MM.1S (cell line): ENCODE measurements around the gene ZBTB7C.

Experiments used
- DNase-seq: peaks from one replicate; pipeline ENCODE4 v3.0.0-alpha.2; 2015
- H2AFZ ChIP-seq: fragments of 300-600 bp; sonication (generic); 2 replicates; pipeline ENCODE4 v1.6.0; 2016; ENCODE audit warnings: antibody characterized with exemption, low read length
- H3F3A ChIP-seq: fragments of 300-600 bp; sonication (generic); 2 replicates; pipeline ENCODE4 v1.6.1; 2016; ENCODE audit warnings: mild to moderate bottlenecking, antibody characterized with exemption, low read length, moderate library complexity, mixed read lengths; ENCODE audit not compliant: insufficient read depth
- H3K27ac ChIP-seq: fragments of 300-600 bp; sonication (generic); 2 replicates; pipeline ENCODE4 v1.5.1; 2016; ENCODE audit warnings: mild to moderate bottlenecking, low read length
- H3K27me3 ChIP-seq: fragments of 300-600 bp; sonication (generic); replicated peaks from 2 replicates; pipeline ENCODE4 v1.6.0; 2016; ENCODE audit warnings: low read length; ENCODE audit not compliant: insufficient read depth
- H3K36me3 ChIP-seq: fragments of 300-600 bp; sonication (generic); replicated peaks from 2 replicates; pipeline ENCODE4 v1.6.1; 2016; ENCODE audit warnings: mild to moderate bottlenecking, low read length, mixed read lengths; ENCODE audit not compliant: insufficient read depth
- H3K4me1 ChIP-seq: fragments of 300-600 bp; sonication (generic); 2 replicates; pipeline ENCODE4 v1.6.1; 2016; ENCODE audit warnings: low read length, mixed read lengths
- H3K4me2 ChIP-seq: fragments of 300-600 bp; sonication (generic); 2 replicates; pipeline ENCODE4 v1.6.0; 2016; ENCODE audit warnings: low read depth, low read length
- H3K4me3 ChIP-seq: fragments of 300-600 bp; sonication (generic); 2 replicates; pipeline ENCODE4 v1.5.1; 2016; ENCODE audit warnings: low read length, mixed read lengths
- H3K79me2 ChIP-seq: fragments of 300-600 bp; sonication (generic); 2 replicates; pipeline ENCODE4 v1.6.1; 2016; ENCODE audit warnings: mixed run types, low read length, mixed read lengths
- H3K9ac ChIP-seq: fragments of 300-600 bp; sonication (generic); 2 replicates; pipeline ENCODE4 v1.6.1; 2016; ENCODE audit warnings: low read length, mixed read lengths
- H3K9me2 ChIP-seq: fragments of 300-600 bp; sonication (generic); replicated peaks from 2 replicates; pipeline ENCODE4 v1.6.1; 2016; ENCODE audit warnings: mild to moderate bottlenecking, low read length, mixed read lengths; ENCODE audit not compliant: insufficient read depth
- H3K9me3 ChIP-seq: fragments of 300-600 bp; sonication (generic); replicated peaks from 2 replicates; pipeline ENCODE4 v1.6.1; 2016; ENCODE audit warnings: mild to moderate bottlenecking, low read length, mixed read lengths; ENCODE audit not compliant: insufficient read depth
- H4K20me1 ChIP-seq: fragments of 300-600 bp; sonication (generic); 2 replicates; pipeline ENCODE4 v1.6.1; 2016; ENCODE audit warnings: mild to moderate bottlenecking, low read length, moderate library complexity, mixed read lengths; ENCODE audit not compliant: insufficient read depth
- EZH2 ChIP-seq: fragments of 300-600 bp; sonication (generic); optimal IDR thresholded peaks from 2 replicates; pipeline ENCODE3; 2017; ENCODE audit warnings: low read depth, mild to moderate bottlenecking, antibody characterized with exemption, low read length, mixed read lengths
- EZH2phosphoT487 ChIP-seq: fragments of 300-600 bp; sonication (generic); IDR thresholded peaks from 2 replicates; pipeline ENCODE4 v1.6.1; 2018; ENCODE audit warnings: antibody characterized with exemption, low read length
- TF ChIP-seq, protein P1 (sequence below): fragments of 300-600 bp; sonication (generic); IDR thresholded peaks from 2 replicates; pipeline ENCODE4 v1.5.1; 2016; ENCODE audit warnings: antibody characterized with exemption, low read length, mixed read lengths

Gene ZBTB7C

DNA sequence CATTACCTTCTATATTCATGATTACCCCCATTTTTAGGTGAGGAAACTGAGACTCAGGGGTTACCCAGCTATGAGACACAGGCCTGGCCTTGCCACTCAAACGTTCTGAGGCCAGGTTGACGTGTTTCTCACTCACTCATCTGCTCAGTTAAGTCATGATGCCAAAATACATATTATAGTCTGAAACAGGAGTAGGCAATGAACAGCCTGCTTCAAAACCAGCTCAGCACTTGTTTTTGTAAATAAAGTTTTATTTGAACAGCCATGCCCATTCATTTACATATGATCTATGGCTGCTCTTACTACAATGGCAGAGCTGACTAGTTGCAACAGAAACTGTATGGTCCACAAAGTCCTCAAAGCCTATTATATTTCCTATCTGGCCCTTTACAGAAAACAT is 404.6 kb downstream of the ZBTB7C start:
- H3K27ac ChIP-seq = no peak overlapping the region
- H3K4me2 ChIP-seq = no peak overlapping the region
- no peaks in the 10 kb centered on the region for H3K27me3 ChIP-seq
- H3K9me2 ChIP-seq = no peaks in the 10 kb centered on the region
- H3K9ac ChIP-seq = no peak overlapping the region
- TF ChIP-seq, protein P1, sequence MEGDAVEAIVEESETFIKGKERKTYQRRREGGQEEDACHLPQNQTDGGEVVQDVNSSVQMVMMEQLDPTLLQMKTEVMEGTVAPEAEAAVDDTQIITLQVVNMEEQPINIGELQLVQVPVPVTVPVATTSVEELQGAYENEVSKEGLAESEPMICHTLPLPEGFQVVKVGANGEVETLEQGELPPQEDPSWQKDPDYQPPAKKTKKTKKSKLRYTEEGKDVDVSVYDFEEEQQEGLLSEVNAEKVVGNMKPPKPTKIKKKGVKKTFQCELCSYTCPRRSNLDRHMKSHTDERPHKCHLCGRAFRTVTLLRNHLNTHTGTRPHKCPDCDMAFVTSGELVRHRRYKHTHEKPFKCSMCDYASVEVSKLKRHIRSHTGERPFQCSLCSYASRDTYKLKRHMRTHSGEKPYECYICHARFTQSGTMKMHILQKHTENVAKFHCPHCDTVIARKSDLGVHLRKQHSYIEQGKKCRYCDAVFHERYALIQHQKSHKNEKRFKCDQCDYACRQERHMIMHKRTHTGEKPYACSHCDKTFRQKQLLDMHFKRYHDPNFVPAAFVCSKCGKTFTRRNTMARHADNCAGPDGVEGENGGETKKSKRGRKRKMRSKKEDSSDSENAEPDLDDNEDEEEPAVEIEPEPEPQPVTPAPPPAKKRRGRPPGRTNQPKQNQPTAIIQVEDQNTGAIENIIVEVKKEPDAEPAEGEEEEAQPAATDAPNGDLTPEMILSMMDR = no peak
- no peak for TF ChIP-seq EZH2
- TF ChIP-seq EZH2phosphoT487 = no peak
- no peaks in the 10 kb centered on the region for H3K79me2 ChIP-seq
- H2AFZ ChIP-seq = no peak overlapping the region
- no peak for DNase-seq
- no peak overlapping the region for H3K4me3 ChIP-seq
- no peaks in the 10 kb centered on the region for H3K36me3 ChIP-seq
- no peaks in the 10 kb centered on the region for H4K20me1 ChIP-seq
- peaks cover 3% of the 10 kb centered on the region; the same call in 1 of the 2 replicates for H3K4me1 ChIP-seq
- H3K9me3 ChIP-seq = no peaks in the 10 kb centered on the region
- 0 out of 2 replicates have a peak, but pooled peaks cover 4% of the 10 kb centered on the region for H3F3A ChIP-seq

DNA sequence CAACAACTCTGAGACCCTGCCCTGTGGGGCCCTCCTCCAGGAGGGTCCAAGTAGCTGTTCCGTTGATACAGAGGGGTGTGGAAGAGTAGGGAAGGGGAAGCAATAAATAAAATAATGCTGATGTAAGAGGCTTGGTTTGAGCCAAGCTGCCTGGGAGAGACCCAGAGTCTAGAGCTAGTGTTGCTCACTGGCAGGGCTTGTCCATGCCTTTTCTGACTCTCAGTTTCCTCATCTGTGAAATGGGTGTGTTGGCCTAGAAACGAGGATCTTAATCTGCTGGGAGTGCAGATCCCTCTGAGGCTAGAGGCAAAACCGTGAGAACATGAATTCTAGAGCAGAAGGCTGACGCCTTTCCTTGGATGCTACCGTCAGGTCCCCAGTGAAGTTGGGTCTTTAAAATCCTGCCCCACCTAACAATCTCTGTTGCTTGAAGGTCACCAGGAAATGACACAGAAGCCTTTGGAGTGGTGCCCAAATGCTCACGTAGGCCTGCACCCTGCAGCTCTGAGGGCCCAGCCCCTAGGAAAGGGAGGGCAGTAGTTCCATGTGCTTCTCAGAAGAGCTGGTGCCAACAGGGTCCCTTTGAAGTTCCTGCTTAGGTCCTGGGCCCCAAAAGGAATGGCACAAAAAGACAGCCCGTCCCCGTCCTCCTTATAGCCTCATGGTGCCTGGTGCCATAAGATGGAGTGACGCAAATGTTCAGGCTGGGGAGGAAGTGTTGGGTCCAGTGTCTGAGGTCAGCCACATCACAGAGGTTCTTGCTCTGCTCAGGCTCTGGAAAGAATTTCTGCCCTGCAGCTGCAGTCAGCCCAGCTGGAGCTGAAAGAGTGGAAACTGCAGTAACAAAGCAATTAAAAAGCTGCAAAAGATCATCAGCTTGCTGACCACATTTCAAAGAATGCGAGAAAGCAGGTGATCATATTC is 405.5 kb downstream of the ZBTB7C start:
- Histone ChIP-seq H3K9me2 (no peaks in the 10 kb centered on the region), H2AFZ (no peak overlapping the region), H4K20me1 (no peaks in the 10 kb centered on the region), H3K79me2 (no peaks in the 10 kb centered on the region), H3F3A (0 out of 2 replicates have a peak, but pooled peaks cover 3% of the 10 kb centered on the region), H3K27ac (no peak overlapping the region), H3K4me3 (no peak overlapping the region), H3K36me3 (no peaks in the 10 kb centered on the region), H3K9me3 (no peaks in the 10 kb centered on the region), H3K27me3 (no peaks in the 10 kb centered on the region), H3K9ac (no peak overlapping the region), H3K4me1 (peaks cover under 1% of the 10 kb centered on the region; the same call in 1 of the 2 replicates), H3K4me2 (no peak overlapping the region)
- DNase-seq = no peak
- TF ChIP-seq EZH2phosphoT487 (no peak), EZH2 (no peak)
- TF ChIP-seq, protein P1 = no peak

DNA sequence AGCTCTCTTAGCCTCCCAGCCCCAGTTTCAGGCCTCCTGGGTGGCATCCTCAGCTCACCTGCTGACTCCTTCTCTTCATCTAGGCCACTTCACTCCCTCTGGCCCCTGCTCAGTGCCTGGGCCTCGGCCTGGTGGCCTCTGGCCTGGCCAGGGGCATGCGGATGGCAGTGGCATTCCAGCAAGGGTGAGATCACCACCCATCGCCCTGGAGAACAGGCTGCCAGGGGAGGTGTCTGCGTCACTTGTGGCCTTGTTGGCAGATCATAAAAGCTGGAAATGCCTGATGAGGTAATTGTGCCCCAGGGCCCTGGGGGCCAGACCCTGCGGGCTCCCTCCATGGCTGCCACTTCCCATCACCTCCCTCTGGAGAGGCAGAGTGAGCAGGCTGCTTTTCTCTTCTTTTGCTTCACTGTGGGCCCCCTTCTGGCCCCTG is 406.2 kb downstream of the ZBTB7C start:
- DNase-seq = no peak

More for the DNA sequence above, 406.2 kb downstream of the ZBTB7C start:
- no peaks in the 10 kb centered on the region for H3K79me2 ChIP-seq
- H3K27me3 ChIP-seq = no peaks in the 10 kb centered on the region
- no peaks in the 10 kb centered on the region for H3K36me3 ChIP-seq
- H3K9me2 ChIP-seq = no peaks in the 10 kb centered on the region
- H3K4me1 ChIP-seq = no peaks in the 10 kb centered on the region
- no peak overlapping the region for H3K27ac ChIP-seq
- H4K20me1 ChIP-seq = no peaks in the 10 kb centered on the region
- H3K4me2 ChIP-seq = no peak overlapping the region
- H3F3A ChIP-seq = no peaks in the 10 kb centered on the region
- TF ChIP-seq EZH2phosphoT487 (no peak), EZH2 (no peak)
- TF ChIP-seq, protein P1 = no peak
- H3K9ac ChIP-seq = no peak overlapping the region
- H3K9me3 ChIP-seq = no peaks in the 10 kb centered on the region
- no peak overlapping the region for H3K4me3 ChIP-seq
- H2AFZ ChIP-seq = no peak overlapping the region
